Measurements from ENCODE around the gene AGBL4.

The AGBL4 gene

DNA sequence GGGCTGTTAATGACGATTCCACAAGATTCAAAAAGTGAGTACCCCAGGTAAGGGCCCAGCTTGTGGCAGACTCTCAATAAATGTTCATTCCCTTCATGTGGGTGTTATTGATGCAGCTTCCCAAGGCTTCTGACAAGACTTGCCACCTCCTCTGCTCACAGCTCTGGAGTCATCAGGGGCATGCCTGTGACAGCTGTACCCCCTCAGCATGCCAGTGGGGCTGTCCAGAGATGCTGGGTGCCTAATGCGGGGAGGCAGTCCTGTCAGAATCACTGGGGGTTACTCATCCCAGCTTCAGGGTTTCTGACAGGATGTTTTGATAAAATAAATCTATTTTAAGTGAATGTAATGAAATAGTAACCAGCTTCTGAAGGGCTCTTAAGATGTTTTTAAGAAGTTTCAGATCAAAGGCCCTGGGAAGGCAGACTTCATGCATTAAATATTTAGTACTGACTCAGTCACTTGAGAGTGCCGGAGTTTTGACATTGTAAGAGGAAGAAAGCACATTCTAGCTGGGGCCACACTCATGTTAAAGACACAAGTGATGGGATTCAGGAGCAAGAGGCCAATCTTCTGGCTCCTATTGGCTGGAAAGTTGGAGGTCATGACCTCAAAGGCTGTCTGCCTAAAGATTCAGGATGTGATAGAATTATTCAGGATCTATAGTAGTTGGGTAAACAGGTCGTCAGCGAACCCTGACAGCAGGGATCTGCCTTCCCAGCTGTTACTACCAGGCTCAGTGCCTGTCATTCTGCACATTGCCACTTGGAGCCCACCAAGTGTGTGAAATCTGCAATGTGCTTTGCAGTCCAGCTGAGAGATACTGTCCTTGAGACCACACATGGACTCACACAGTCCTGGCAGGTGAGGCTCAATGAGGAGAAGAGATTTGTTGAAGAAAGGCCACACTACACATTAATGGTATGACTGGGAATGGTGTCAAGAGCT is 1007.5 kb downstream of the AGBL4 start:
- TF ChIP-seq TAF1 (IDR thresholded peaks at IDR 0.05; ENCODE audit: borderline replicate concordance, insufficient read depth, low read length) (no peak), FOXP2 (optimal IDR thresholded peaks at IDR 0.05; ENCODE audit: borderline replicate concordance, extremely low read depth, extremely low read length, insufficient read depth) (no peak), POLR2AphosphoS5 (IDR thresholded peaks at IDR 0.05; ENCODE audit: low read depth, low read length) (no peak)
- TF ChIP-seq, protein P1, sequence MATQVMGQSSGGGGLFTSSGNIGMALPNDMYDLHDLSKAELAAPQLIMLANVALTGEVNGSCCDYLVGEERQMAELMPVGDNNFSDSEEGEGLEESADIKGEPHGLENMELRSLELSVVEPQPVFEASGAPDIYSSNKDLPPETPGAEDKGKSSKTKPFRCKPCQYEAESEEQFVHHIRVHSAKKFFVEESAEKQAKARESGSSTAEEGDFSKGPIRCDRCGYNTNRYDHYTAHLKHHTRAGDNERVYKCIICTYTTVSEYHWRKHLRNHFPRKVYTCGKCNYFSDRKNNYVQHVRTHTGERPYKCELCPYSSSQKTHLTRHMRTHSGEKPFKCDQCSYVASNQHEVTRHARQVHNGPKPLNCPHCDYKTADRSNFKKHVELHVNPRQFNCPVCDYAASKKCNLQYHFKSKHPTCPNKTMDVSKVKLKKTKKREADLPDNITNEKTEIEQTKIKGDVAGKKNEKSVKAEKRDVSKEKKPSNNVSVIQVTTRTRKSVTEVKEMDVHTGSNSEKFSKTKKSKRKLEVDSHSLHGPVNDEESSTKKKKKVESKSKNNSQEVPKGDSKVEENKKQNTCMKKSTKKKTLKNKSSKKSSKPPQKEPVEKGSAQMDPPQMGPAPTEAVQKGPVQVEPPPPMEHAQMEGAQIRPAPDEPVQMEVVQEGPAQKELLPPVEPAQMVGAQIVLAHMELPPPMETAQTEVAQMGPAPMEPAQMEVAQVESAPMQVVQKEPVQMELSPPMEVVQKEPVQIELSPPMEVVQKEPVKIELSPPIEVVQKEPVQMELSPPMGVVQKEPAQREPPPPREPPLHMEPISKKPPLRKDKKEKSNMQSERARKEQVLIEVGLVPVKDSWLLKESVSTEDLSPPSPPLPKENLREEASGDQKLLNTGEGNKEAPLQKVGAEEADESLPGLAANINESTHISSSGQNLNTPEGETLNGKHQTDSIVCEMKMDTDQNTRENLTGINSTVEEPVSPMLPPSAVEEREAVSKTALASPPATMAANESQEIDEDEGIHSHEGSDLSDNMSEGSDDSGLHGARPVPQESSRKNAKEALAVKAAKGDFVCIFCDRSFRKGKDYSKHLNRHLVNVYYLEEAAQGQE (IDR thresholded peaks at IDR 0.05; ENCODE audit: insufficient read depth in 1 of 2, low read depth in 2 of 2, low read length in 2 of 2): no peak

DNA sequence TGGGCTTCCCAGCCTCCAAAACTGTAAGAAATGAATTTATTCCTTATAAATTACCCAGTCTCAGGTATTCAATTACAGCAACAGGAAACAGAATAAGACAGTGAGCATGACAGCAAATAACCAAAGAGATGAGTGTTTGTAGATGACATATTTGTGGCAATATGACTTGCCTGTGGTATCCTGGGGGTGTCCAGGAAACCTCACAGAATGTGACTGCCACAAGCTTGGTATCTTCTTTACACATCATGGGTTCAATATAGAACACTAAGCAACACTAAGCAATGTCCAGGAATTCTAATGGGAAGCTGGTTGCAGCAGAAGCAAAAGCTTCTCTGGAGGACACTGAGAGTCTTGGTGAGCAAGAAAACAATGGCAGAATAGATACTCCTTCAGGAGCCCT is 1010.7 kb downstream of the AGBL4 start:
- TF ChIP-seq SIN3A (IDR thresholded peaks at IDR 0.05; ENCODE audit: borderline replicate concordance, insufficient read depth, low read length): no peak
- TF ChIP-seq POLR2AphosphoS5 (IDR thresholded peaks at IDR 0.05; ENCODE audit: low read depth, low read length): no peak
- TF ChIP-seq FOXP2 (optimal IDR thresholded peaks at IDR 0.05; ENCODE audit: borderline replicate concordance, extremely low read depth, extremely low read length, insufficient read depth): no peak
- TF ChIP-seq TAF1 (IDR thresholded peaks at IDR 0.05; ENCODE audit: borderline replicate concordance, insufficient read depth, low read length): no peak
- TF ChIP-seq, protein P1 (IDR thresholded peaks at IDR 0.05; ENCODE audit: insufficient read depth in 1 of 2, low read depth in 2 of 2, low read length in 2 of 2): no peak

DNA sequence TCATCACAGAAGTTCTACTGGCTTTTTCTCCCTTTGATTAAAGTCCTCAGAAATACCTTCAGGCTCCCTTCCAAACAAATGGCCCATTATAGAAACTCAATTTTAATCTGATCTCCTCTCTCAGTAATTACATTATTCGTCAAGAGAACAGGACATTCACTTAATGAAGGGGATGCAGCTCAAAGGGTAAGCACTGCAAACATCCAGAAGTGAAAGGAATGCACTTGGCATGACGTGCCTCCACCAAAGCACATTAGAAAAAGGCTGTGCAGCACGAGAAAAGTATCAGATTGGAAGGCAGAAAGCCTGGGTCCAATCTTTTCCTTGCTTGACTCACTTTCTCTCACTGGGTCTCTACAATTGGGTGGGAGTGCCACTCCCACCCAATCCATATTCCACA is 1024.4 kb downstream of the AGBL4 start:
- no peak for TF ChIP-seq TAF1 (IDR thresholded peaks at IDR 0.05; ENCODE audit: borderline replicate concordance, insufficient read depth, low read length)
- TF ChIP-seq POLR2AphosphoS5 (IDR thresholded peaks at IDR 0.05; ENCODE audit: low read depth, low read length): no peak
- TF ChIP-seq SIN3A (IDR thresholded peaks at IDR 0.05; ENCODE audit: borderline replicate concordance, insufficient read depth, low read length): no peak
- TF ChIP-seq, protein P1 (IDR thresholded peaks at IDR 0.05; ENCODE audit: insufficient read depth in 1 of 2, low read depth in 2 of 2, low read length in 2 of 2): no peak
- no peak for TF ChIP-seq FOXP2 (optimal IDR thresholded peaks at IDR 0.05; ENCODE audit: borderline replicate concordance, extremely low read depth, extremely low read length, insufficient read depth)

DNA sequence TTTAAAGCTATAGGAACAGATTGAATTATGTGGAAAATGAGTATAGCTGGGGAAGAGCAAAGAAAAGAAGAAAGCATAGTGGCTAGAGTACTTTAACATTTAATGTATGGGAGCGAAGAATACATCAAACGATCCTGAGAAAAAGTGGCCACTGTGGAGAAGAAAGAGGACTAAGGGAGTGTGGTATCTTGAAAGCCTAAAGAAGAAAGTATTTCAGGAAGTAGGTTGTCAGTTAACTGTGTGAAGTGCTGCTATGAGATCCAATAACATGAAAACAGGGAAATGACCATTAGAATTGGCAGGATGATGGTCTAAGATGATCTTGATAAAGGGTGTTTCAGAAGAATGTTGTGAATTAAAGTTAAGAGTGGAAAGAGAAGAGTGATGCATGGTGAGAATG is 1027.4 kb downstream of the AGBL4 start:
- TF ChIP-seq TAF1 (IDR thresholded peaks at IDR 0.05; ENCODE audit: borderline replicate concordance, insufficient read depth, low read length): no peak
- TF ChIP-seq POLR2AphosphoS5 (IDR thresholded peaks at IDR 0.05; ENCODE audit: low read depth, low read length): no peak
- TF ChIP-seq, protein P1 (IDR thresholded peaks at IDR 0.05; ENCODE audit: insufficient read depth in 1 of 2, low read depth in 2 of 2, low read length in 2 of 2): no peak
- no peak for TF ChIP-seq SIN3A (IDR thresholded peaks at IDR 0.05; ENCODE audit: borderline replicate concordance, insufficient read depth, low read length)
- TF ChIP-seq FOXP2 (optimal IDR thresholded peaks at IDR 0.05; ENCODE audit: borderline replicate concordance, extremely low read depth, extremely low read length, insufficient read depth): no peak
